ENCODE data around the gene GNB1L.

- no peak for TF ChIP-seq POLR2AphosphoS5 (IDR thresholded peaks at IDR 0.05; ENCODE audit: borderline replicate concordance, low read depth, low read length)
- TF ChIP-seq EZH2 (IDR thresholded peaks at IDR 0.05) = no peak
- no peak for TF ChIP-seq FOXP2 (optimal IDR thresholded peaks at IDR 0.05; ENCODE audit: control extremely low read depth, extremely low read length, insufficient read depth)
Measured at GRCh38 chr22:19828035-19828401, 26.7 kb downstream of the GNB1L start.

Data from SK-N-MC (cell line).